Placental epithelial cell (primary cell): Measurements from ENCODE around the gene SERTM1. TPM values are rescaled to one million over a fixed set of nuclear protein-coding genes. Genes with fewer than 3 reads are reported as not detected.

Source experiments
- total RNA-seq: library from RNA; depleted of rRNA; stranded (reverse); fragments of >200 nt; gene quantifications from 2 replicates; pipeline ENCODE4 v1.2.3, GENCODE V29; 2012

SERTM1 gene
- total RNA-seq: 0.11 TPM in 1 of 2 replicates, not detected in the other

GRCh38 chr13:36673838-36674326 lies at the start of gene SERTM1:
TSS of gene SERTM1 (plus strand) at chr13:36674020. CDS start at chr13:36695079, 21,059 bp downstream.

Other genes with a start within 250 kb of the SERTM1 start
- gene CCNA1, start 241.5 kb upstream of the SERTM1 start, total RNA-seq: not detected in 2 replicates
- gene RFXAP, start 145.2 kb downstream of the SERTM1 start, total RNA-seq: 0.54 and 0.79 TPM in 2 replicates
- 0.11 and 0.39 TPM in 2 replicates for gene SMAD9, start 246.2 kb downstream of the SERTM1 start, total RNA-seq